Urothelium cell line (cell line): ENCODE data around the gene CYP19A1.
A peak's percentile ranks its signal among the peaks of the same experiment; 100 is the strongest.
"Not testable (repeated sequence)": the region's sequence is repeated elsewhere in the genome, so short reads cannot be mapped to it uniquely, and the experiment has no call there.

Source experiments
- DNase-seq: peaks from one replicate; pipeline ENCODE4 v3.0.0; 2011; ENCODE audit warnings: low spot score, mixed read lengths
- FAIRE-seq: peaks from 2 replicates; lab custom pipeline; 2011; peaks lifted over from hg19 to GRCh38; lab: Jason Lieb, UNC

The CYP19A1 gene

DNA sequence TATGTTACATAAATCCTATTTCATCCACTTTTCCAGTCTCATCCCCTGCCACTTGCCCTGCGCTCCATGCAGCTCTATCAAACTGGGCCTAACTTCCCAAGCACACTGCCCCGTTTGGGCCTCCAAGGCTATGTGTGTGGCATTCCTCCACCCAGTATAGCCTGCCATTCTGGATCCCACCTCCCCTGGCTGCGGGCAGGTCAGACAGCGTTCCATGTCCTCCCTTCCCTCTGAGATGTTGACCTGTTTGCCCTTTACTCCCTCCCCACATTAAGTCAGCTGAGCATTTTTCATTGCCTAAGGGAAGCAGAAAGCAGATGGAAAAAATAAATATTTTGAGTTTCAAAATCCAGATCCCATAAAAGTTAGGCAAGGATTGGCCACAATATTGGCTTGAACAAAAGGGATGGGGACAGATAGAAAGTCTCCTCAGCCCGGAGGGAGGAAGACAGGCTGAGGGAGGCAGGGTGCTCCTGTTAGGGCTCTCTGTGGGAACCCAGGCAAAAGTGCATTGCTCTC is 73.3 kb downstream of the CYP19A1 start:
- FAIRE-seq (no peak), DNase-seq (no peak)

DNA sequence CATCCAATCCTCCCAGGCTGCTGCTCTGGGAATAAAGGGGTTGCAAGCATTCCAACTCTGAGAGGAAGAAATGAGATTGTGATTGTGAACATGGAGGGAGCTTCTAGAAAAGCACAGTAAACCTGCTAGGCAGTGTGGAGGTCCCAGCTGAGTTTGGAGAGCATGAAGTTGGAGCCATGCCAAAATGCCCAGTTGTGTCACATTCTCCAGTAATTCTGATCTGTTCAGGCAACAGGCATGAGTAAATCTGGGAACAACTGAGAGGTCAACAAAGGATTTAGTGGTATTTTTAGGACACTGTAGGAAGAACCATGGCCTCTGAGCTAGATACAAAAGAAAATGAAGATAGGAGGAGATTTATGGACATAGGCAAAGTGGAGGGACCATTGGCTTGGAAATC is 74.7 kb downstream of the CYP19A1 start:
- DNase-seq (no peak), FAIRE-seq (no peak)

- DNase-seq (no peak), FAIRE-seq (no peak)
These were observed 75.3 kb downstream of the CYP19A1 start for GRCh38 chr15:51263116-51263515.

GRCh38 chr15:51262463-51262862 is 75.9 kb downstream of the CYP19A1 start:
- no peak for DNase-seq
- FAIRE-seq: no peak

- not testable (repeated sequence) for DNase-seq, FAIRE-seq
These were observed 77.3 kb downstream of the CYP19A1 start for GRCh38 chr15:51261113-51261512.

- FAIRE-seq (no peak), DNase-seq (no peak)
These were observed 78.2 kb downstream of the CYP19A1 start for GRCh38 chr15:51260202-51260601.

GRCh38 chr15:51255533-51255932 is 82.9 kb downstream of the CYP19A1 start:
- FAIRE-seq (no peak), DNase-seq (no peak)

DNA sequence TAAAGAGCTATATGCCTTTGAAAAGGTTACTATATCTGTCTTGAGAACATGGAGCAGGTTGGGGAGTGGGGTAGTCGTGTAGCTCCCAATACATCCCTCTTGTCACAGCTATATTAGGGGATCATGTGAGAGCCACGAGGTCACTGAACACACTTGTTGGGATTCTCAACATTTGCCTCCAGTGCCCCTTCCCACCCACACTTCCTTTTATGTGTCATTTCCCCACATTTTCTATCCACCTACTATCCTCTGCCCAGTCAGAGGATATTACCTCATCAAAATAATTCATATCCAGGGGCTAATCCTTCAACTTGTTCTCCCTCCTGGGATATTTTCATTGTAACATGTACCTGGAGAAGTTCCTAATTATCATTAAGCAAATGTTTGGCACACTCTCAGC is 85.0 kb downstream of the CYP19A1 start:
- no peak for DNase-seq
- FAIRE-seq: no peak

- FAIRE-seq (no peak), DNase-seq (no peak)
These were observed 85.7 kb downstream of the CYP19A1 start for GRCh38 chr15:51252671-51253070.

- no peak for FAIRE-seq
- DNase-seq: no peak
These were observed 86.8 kb downstream of the CYP19A1 start for GRCh38 chr15:51251556-51251955.

GRCh38 chr15:51250217-51251011 is 88.0 kb downstream of the CYP19A1 start:
- no peak for FAIRE-seq
- no peak for DNase-seq

GRCh38 chr15:51245628-51246027 is 92.8 kb downstream of the CYP19A1 start:
- DNase-seq: no peak
- FAIRE-seq: no peak

GRCh38 chr15:51244423-51244869 is 94.0 kb downstream of the CYP19A1 start:
- FAIRE-seq (no peak), DNase-seq (no peak)

DNA sequence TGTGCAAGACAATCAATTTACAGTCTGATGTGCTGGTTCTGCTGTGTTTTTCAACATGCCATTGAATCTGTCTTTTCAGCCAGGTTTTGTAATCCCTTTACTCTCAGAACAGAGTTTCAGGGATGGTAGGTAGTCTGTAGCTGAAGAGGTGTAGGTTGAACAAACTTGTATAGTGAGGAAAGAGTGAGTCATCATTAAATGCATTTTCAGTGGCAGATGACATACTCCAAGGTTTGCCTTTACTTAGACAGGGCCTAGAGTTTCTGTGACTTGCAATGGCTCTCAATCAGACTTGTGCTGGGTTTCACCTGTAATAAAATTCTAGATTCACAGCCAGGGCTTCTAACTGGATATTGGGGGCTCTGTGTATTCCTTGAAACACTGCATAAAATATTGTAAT is 94.6 kb downstream of the CYP19A1 start:
- FAIRE-seq (no peak), DNase-seq (no peak)

- FAIRE-seq: no peak
- no peak for DNase-seq
These were observed 98.3 kb downstream of the CYP19A1 start for GRCh38 chr15:51240066-51240465.

GRCh38 chr15:51237816-51238215 is 100.6 kb downstream of the CYP19A1 start:
- FAIRE-seq (no peak), DNase-seq (no peak)

DNA sequence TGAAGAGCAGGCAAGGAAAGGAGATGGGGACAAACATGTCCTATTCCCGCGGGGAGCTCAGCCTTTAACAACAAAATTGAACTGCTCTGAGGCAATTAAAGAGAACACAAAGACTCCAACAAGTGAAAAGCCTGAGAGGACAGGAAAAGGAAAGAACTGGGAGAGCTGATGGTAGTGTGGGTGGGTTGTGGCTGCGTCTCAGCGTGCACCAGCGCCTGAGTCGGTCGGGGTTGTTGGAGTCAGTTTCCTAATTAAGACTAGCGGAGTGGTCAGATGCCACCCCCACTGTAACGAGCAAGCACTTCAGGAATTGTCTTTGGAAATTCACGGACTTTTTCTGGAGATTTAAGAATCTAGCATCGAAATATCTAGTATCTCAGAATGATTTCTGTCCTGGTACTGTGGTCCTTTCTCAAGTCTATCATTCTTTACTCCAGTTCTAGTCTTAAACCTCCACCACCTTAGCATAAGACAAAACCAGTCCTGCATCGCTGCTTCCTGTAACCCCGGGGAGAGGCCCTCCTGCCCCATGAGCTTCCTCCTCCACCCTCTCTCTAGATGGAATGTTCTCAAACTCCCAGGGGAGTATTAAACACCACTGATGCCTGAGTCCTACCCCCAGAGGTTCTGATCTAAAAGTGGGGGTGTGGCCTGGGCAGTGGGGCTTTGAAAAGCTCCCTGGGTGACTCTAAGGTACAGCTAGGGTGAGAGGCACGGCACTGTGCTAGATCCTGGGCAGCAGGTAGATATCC is 104.0 kb downstream of the CYP19A1 start:
- DNase-seq (peak; percentile 10), FAIRE-seq (no peak)

GRCh38 chr15:51232581-51232980 is 105.8 kb downstream of the CYP19A1 start:
- no peak for DNase-seq
- no peak for FAIRE-seq

GRCh38 chr15:51229907-51230330 is 108.5 kb downstream of the CYP19A1 start:
- FAIRE-seq (no peak), DNase-seq (no peak)

GRCh38 chr15:51227940-51228732 is 110.3 kb downstream of the CYP19A1 start:
- FAIRE-seq (no peak), DNase-seq (peak; percentile 72)

GRCh38 chr15:51226576-51227210 is 111.7 kb downstream of the CYP19A1 start:
- FAIRE-seq: no peak
- DNase-seq: no peak
